ENCODE measurements around the gene FSD1. TPM values are rescaled to one million over a fixed set of nuclear protein-coding genes. Genes with fewer than 3 reads are reported as not detected.

FSD1 gene
- total RNA-seq, 4 donors from 2014 or later = 0.67 TPM; not detected in 3

GRCh38 chr19:4318460-4318859, 14.1 kb downstream of the FSD1 start:
- Histone ChIP-seq H3K4me3 (no peak overlapping the region), H3K27me3 (peaks cover 28% of the 10 kb centered on the region), H3K9me3 (peaks cover 0 to 6% (median 0%) of the 10 kb centered on the region in 3 donors), H3K36me3 (no peaks in the 10 kb centered on the region), H3K4me1 (no peaks in the 10 kb centered on the region), H3K27ac (no peak overlapping the region)
- 72 to 89% methylated on average over 3 to 4 of the region's 7 CpGs for WGBS, 2 donors (ENCODE audit: low coverage in 1 of 2)
- TF ChIP-seq CTCF (IDR thresholded peaks at IDR 0.05) (no peak), POLR2AphosphoS5 (IDR thresholded peaks at IDR 0.05) (no peak), POLR2A (IDR thresholded peaks at IDR 0.05) (no peak), EP300 (IDR thresholded peaks at IDR 0.05) (no peak)
- ATAC-seq = no peak

GRCh38 chr19:4319067-4319718, 14.8 kb downstream of the FSD1 start:
- peaks cover 28% of the 10 kb centered on the region for H3K27me3 ChIP-seq
- no peak overlapping the region for H3K4me3 ChIP-seq
- no peaks in the 10 kb centered on the region for H3K4me1 ChIP-seq
- H3K9me3 ChIP-seq = peaks cover 0 to 6% (median 0%) of the 10 kb centered on the region in 3 donors
- no peak for TF ChIP-seq CTCF (IDR thresholded peaks at IDR 0.05)
- TF ChIP-seq POLR2AphosphoS5 (IDR thresholded peaks at IDR 0.05) = no peak
- no peak for TF ChIP-seq EP300 (IDR thresholded peaks at IDR 0.05)
- TF ChIP-seq POLR2A (IDR thresholded peaks at IDR 0.05) = no peak
- H3K36me3 ChIP-seq = no peaks in the 10 kb centered on the region
- H3K27ac ChIP-seq = no peak overlapping the region
- WGBS, 2 donors (ENCODE audit: low coverage in 1 of 2) = 86 to 100% methylated on average over 1 of the region's 2 CpGs
- ATAC-seq = no peak

GRCh38 chr19:4320419-4320818, 16.0 kb downstream of the FSD1 start:
- no peak for ATAC-seq
- Histone ChIP-seq H3K36me3 (no peaks in the 10 kb centered on the region), H3K4me1 (no peaks in the 10 kb centered on the region), H3K4me3 (no peak overlapping the region), H3K27ac (no peak overlapping the region), H3K27me3 (peaks cover 29% of the 10 kb centered on the region), H3K9me3 (peaks cover 0 to 6% (median 0%) of the 10 kb centered on the region in 3 donors)
- 88 to 95% methylated on average over 2 of the region's 2 CpGs for WGBS, 2 donors (ENCODE audit: low coverage in 1 of 2)
- TF ChIP-seq EP300 (IDR thresholded peaks at IDR 0.05) = no peak
- no peak for TF ChIP-seq POLR2AphosphoS5 (IDR thresholded peaks at IDR 0.05)
- TF ChIP-seq POLR2A (IDR thresholded peaks at IDR 0.05) = no peak
- no peak for TF ChIP-seq CTCF (IDR thresholded peaks at IDR 0.05)

GRCh38 chr19:4322942-4323665, 18.7 kb downstream of the FSD1 start:
- H3K9me3 ChIP-seq = peaks cover 0 to 6% (median 0%) of the 10 kb centered on the region in 3 donors
- TF ChIP-seq EP300 (IDR thresholded peaks at IDR 0.05) = no peak
- TF ChIP-seq POLR2AphosphoS5 (IDR thresholded peaks at IDR 0.05) = no peak
- TF ChIP-seq POLR2A (IDR thresholded peaks at IDR 0.05) = no peak
- no peak for TF ChIP-seq CTCF (IDR thresholded peaks at IDR 0.05)
- no peaks in the 10 kb centered on the region for H3K36me3 ChIP-seq
- H3K4me1 ChIP-seq = peaks cover 0 to 16% (median 8%) of the 10 kb centered on the region in 3 donors
- 63 to 100% methylated on average over 2 to 5 of the region's 37 CpGs for WGBS, 2 donors (ENCODE audit: low coverage in 1 of 2)
- H3K27me3 ChIP-seq = peaks cover 31% of the 10 kb centered on the region
- no peak for ATAC-seq
- no peak overlapping the region for H3K4me3 ChIP-seq
- no peak overlapping the region for H3K27ac ChIP-seq
